SK-N-SH treated with all-trans-retinoic acid at 6 μM for 48 hours (cell line): ENCODE measurements around the gene NPRL2.

Experiments used
- ATAC-seq: fragments of 200-7000 bp; cut with Tn5 transposase; 3 replicates; pipeline ENCODE4 v1.9.1; 2020; ENCODE audit warnings: mild to moderate bottlenecking, moderate library complexity
- ARNTL ChIP-seq: fragments of 450-650 bp; formaldehyde crosslinking; IDR thresholded peaks from 2 replicates; pipeline ENCODE4 v1.5.0; 2020; ENCODE audit warnings: low read depth, mild to moderate bottlenecking, moderate library complexity, borderline replicate concordance
- BACH2 ChIP-seq: fragments of 250-450 bp; sonication (Bioruptor Pico); IDR thresholded peaks from 2 replicates; pipeline ENCODE4 v1.9.0; 2021; ENCODE audit warnings: mild to moderate bottlenecking, borderline replicate concordance
- CREB5 ChIP-seq: fragments of 250-450 bp; sonication (Bioruptor Pico); IDR thresholded peaks from 2 replicates; pipeline ENCODE4 v1.5.1; 2020; ENCODE audit warnings: low read depth, mild to moderate bottlenecking, moderate library complexity
- CSDC2 ChIP-seq: fragments of 250-450 bp; sonication (Bioruptor Pico); IDR thresholded peaks from 2 replicates; pipeline ENCODE4 v1.5.0; 2020; ENCODE audit warnings: mild to moderate bottlenecking, moderate library complexity
- CSRNP3 ChIP-seq: fragments of 250-450 bp; sonication (Bioruptor Pico); IDR thresholded peaks from 2 replicates; pipeline ENCODE4 v1.5.1; 2021; ENCODE audit warnings: mild to moderate bottlenecking, moderate library complexity
- ESRRG ChIP-seq: fragments of 250-450 bp; sonication (Bioruptor Pico); IDR thresholded peaks from 2 replicates; pipeline ENCODE4 v1.6.1; 2021; ENCODE audit warnings: mild to moderate bottlenecking
- GLIS3 ChIP-seq: fragments of 250-450 bp; sonication (Bioruptor Pico); IDR thresholded peaks from 2 replicates; pipeline ENCODE4 v1.5.0; 2020; ENCODE audit warnings: mild to moderate bottlenecking, moderate library complexity
- ISL1 ChIP-seq: fragments of 250-450 bp; sonication (Bioruptor Pico); IDR thresholded peaks from 2 replicates; pipeline ENCODE4 v2.1.2; 2022; ENCODE audit warnings: mild to moderate bottlenecking, moderate library complexity
- OSR1 ChIP-seq: fragments of 250-450 bp; sonication (Bioruptor Pico); IDR thresholded peaks from 2 replicates; pipeline ENCODE4 v1.8.0; 2022; ENCODE audit warnings: moderate library complexity, mild to moderate bottlenecking, inconsistent platforms
- PATZ1 ChIP-seq: fragments of 250-450 bp; sonication (Bioruptor Pico); IDR thresholded peaks from 2 replicates; pipeline ENCODE4 v1.8.0; 2020; ENCODE audit warnings: mild to moderate bottlenecking, moderate library complexity, borderline replicate concordance
- POU6F1 ChIP-seq: fragments of 250-450 bp; sonication (Bioruptor Pico); IDR thresholded peaks from 2 replicates; pipeline ENCODE4 v1.8.0; 2021; ENCODE audit warnings: low read depth, mild to moderate bottlenecking, moderate library complexity, borderline replicate concordance
- PPARA ChIP-seq: fragments of 250-450 bp; sonication (Bioruptor Pico); IDR thresholded peaks from 2 replicates; pipeline ENCODE4 v1.5.0; 2020; ENCODE audit warnings: mild to moderate bottlenecking, borderline replicate concordance
- RARB ChIP-seq: fragments of 250-450 bp; sonication (Bioruptor Pico); IDR thresholded peaks from 2 replicates; pipeline ENCODE4 v1.8.0; 2021; ENCODE audit warnings: mild to moderate bottlenecking, moderate library complexity
- SNAI2 ChIP-seq: fragments of 250-450 bp; sonication (Bioruptor Pico); IDR thresholded peaks from 2 replicates; pipeline ENCODE4 v1.5.0; 2020; ENCODE audit warnings: mild to moderate bottlenecking, moderate library complexity
- TCF4 ChIP-seq: fragments of 250-450 bp; sonication (Bioruptor Pico); IDR thresholded peaks from 2 replicates; pipeline ENCODE4 v1.8.0; 2021; ENCODE audit warnings: mild to moderate bottlenecking, moderate library complexity, borderline replicate concordance
- TOX ChIP-seq: fragments of 250-450 bp; sonication (Bioruptor Pico); IDR thresholded peaks from 2 replicates; pipeline ENCODE4 v1.8.0; 2021; ENCODE audit warnings: mild to moderate bottlenecking, moderate library complexity, borderline replicate concordance
- TSHZ2 ChIP-seq: fragments of 250-450 bp; sonication (Bioruptor Pico); IDR thresholded peaks from 2 replicates; pipeline ENCODE4 v1.5.0; 2020; ENCODE audit warnings: mild to moderate bottlenecking, moderate library complexity
- ZFP30 ChIP-seq: fragments of 450-650 bp; formaldehyde crosslinking; IDR thresholded peaks from 2 replicates; pipeline ENCODE4 v1.5.0; 2022; ENCODE audit warnings: mild to moderate bottlenecking, moderate library complexity
- ZNF565 ChIP-seq: fragments of 450-650 bp; formaldehyde crosslinking; conservative IDR thresholded peaks from 2 replicates; pipeline ENCODE4 v1.5.0; 2020; ENCODE audit warnings: low read depth, mild to moderate bottlenecking, moderate library complexity
- ZNF8 ChIP-seq: fragments of 450-650 bp; formaldehyde crosslinking; IDR thresholded peaks from 2 replicates; pipeline ENCODE4 v1.5.0; 2020; ENCODE audit warnings: mild to moderate bottlenecking, moderate library complexity

NPRL2 gene

GRCh38 chr3:50354186-50354764 is 3.7 kb upstream of the NPRL2 start:
- TF ChIP-seq ZNF565 (CRISPR knock-in tag) = no peak
- TF ChIP-seq ESRRG (CRISPR knock-in tag) = no peak
- no peak for TF ChIP-seq OSR1 (CRISPR knock-in tag)
- TF ChIP-seq CSRNP3 (CRISPR knock-in tag) = no peak
- no peak for TF ChIP-seq ISL1 (CRISPR knock-in tag)
- ATAC-seq = no peak

- no peak for ATAC-seq
- TF ChIP-seq TSHZ2 (CRISPR knock-in tag) (no peak), ARNTL (no peak), SNAI2 (CRISPR knock-in tag) (no peak), PPARA (CRISPR knock-in tag) (no peak), CREB5 (CRISPR knock-in tag) (no peak), ZNF565 (CRISPR knock-in tag) (no peak), RARB (no peak), POU6F1 (no peak), PATZ1 (CRISPR knock-in tag) (no peak), ESRRG (CRISPR knock-in tag) (no peak), OSR1 (CRISPR knock-in tag) (no peak), ZNF8 (CRISPR knock-in tag) (no peak), TCF4 (no peak), ISL1 (CRISPR knock-in tag) (no peak)
Measured at GRCh38 chr3:50353245-50354004, 2.9 kb upstream of the NPRL2 start.

GRCh38 chr3:50352781-50353180 is 2.2 kb upstream of the NPRL2 start:
- no peak for ATAC-seq
- no peak for TF ChIP-seq ZFP30
- no peak for TF ChIP-seq POU6F1
- TF ChIP-seq TOX (CRISPR knock-in tag) = no peak
- no peak for TF ChIP-seq OSR1 (CRISPR knock-in tag)
- no peak for TF ChIP-seq CSDC2 (CRISPR knock-in tag)
- TF ChIP-seq TCF4 = no peak
- TF ChIP-seq ZNF8 (CRISPR knock-in tag) = no peak
- no peak for TF ChIP-seq SNAI2 (CRISPR knock-in tag)
- no peak for TF ChIP-seq BACH2
- TF ChIP-seq PATZ1 (CRISPR knock-in tag) = no peak
- TF ChIP-seq GLIS3 (CRISPR knock-in tag) = no peak
- TF ChIP-seq TSHZ2 (CRISPR knock-in tag) = no peak
- no peak for TF ChIP-seq ESRRG (CRISPR knock-in tag)
